Measurements from ENCODE around the gene RABGAP1. TPM values are rescaled to one million over a fixed set of nuclear protein-coding genes. Genes with fewer than 3 reads are reported as not detected.

Gene RABGAP1
- total RNA-seq, 1 donor from 2014 or later: 44.7 TPM

GRCh38 chr9:122922713-122923112 is 18.1 kb upstream of the RABGAP1 start:
- H3K9me3 Mint-ChIP-seq (ENCODE audit: unreplicated experiment): no peaks in the 10 kb centered on the region
- TF ChIP-seq EZH2 (IDR thresholded peaks at IDR 0.05; ENCODE audit: insufficient read depth, low read length) (no peak), CTCF (IDR thresholded peaks at IDR 0.05; ENCODE audit: insufficient read depth, low read depth, low read length) (no peak)
- Histone ChIP-seq H3K9me3 (ENCODE audit: insufficient read depth, low read depth, low read length) (no peaks in the 10 kb centered on the region), H2AFZ (ENCODE audit: low read depth, low read length) (no peak overlapping the region), H3K27me3 (ENCODE audit: insufficient read depth, low read length) (no peaks in the 10 kb centered on the region), H3K9ac (ENCODE audit: low read length) (no peak overlapping the region), H4K20me1 (ENCODE audit: insufficient read depth, low read length) (peaks cover 7% of the 10 kb centered on the region), H3K36me3 (ENCODE audit: insufficient read depth, low read length) (peaks cover 11% of the 10 kb centered on the region), H3K27ac (ENCODE audit: low read depth, low read length) (no peak overlapping the region), H3K4me1 (ENCODE audit: insufficient read depth, low read length) (no peaks in the 10 kb centered on the region), H3K79me2 (ENCODE audit: insufficient read depth, low read length) (peaks cover 64% of the 10 kb centered on the region), H3K4me3 (ENCODE audit: insufficient read depth, low read depth, low read length) (no peak overlapping the region), H3K4me2 (ENCODE audit: low read length) (no peak overlapping the region)
- H3K36me3 Mint-ChIP-seq (ENCODE audit: low read depth, unreplicated experiment): peaks cover 7% of the 10 kb centered on the region
- DNase-seq (ENCODE audit: low read depth) (no peak), FAIRE-seq (no peak)
- H3K4me3 Mint-ChIP-seq (ENCODE audit: unreplicated experiment): no peak overlapping the region
- H3K27me3 Mint-ChIP-seq (ENCODE audit: low read depth, unreplicated experiment): no peaks in the 10 kb centered on the region
- no peaks in the 10 kb centered on the region for H3K4me1 Mint-ChIP-seq (ENCODE audit: low read depth, unreplicated experiment)
- no peak overlapping the region for H3K27ac Mint-ChIP-seq (ENCODE audit: unreplicated experiment)

GRCh38 chr9:122923947-122924346 is 16.9 kb upstream of the RABGAP1 start:
- Mint-ChIP-seq H3K27me3 (ENCODE audit: low read depth, unreplicated experiment) (no peaks in the 10 kb centered on the region), H3K36me3 (ENCODE audit: low read depth, unreplicated experiment) (peaks cover 7% of the 10 kb centered on the region), H3K4me3 (ENCODE audit: unreplicated experiment) (no peak overlapping the region), H3K27ac (ENCODE audit: unreplicated experiment) (no peak overlapping the region), H3K9me3 (ENCODE audit: unreplicated experiment) (no peaks in the 10 kb centered on the region), H3K4me1 (ENCODE audit: low read depth, unreplicated experiment) (no peaks in the 10 kb centered on the region)
- Histone ChIP-seq H3K79me2 (ENCODE audit: insufficient read depth, low read length) (peaks cover 61% of the 10 kb centered on the region), H3K9ac (ENCODE audit: low read length) (no peak overlapping the region), H4K20me1 (ENCODE audit: insufficient read depth, low read length) (peaks cover 8% of the 10 kb centered on the region), H3K27me3 (ENCODE audit: insufficient read depth, low read length) (no peaks in the 10 kb centered on the region), H3K9me3 (ENCODE audit: insufficient read depth, low read depth, low read length) (no peaks in the 10 kb centered on the region), H3K4me2 (ENCODE audit: low read length) (no peak overlapping the region), H3K36me3 (ENCODE audit: insufficient read depth, low read length) (peaks cover 6% of the 10 kb centered on the region), H3K4me3 (ENCODE audit: insufficient read depth, low read depth, low read length) (no peak overlapping the region), H3K27ac (ENCODE audit: low read depth, low read length) (no peak overlapping the region), H3K4me1 (ENCODE audit: insufficient read depth, low read length) (no peaks in the 10 kb centered on the region), H2AFZ (ENCODE audit: low read depth, low read length) (no peak overlapping the region)
- FAIRE-seq (no peak), DNase-seq (ENCODE audit: low read depth) (no peak)
- TF ChIP-seq EZH2 (IDR thresholded peaks at IDR 0.05; ENCODE audit: insufficient read depth, low read length) (no peak), CTCF (IDR thresholded peaks at IDR 0.05; ENCODE audit: insufficient read depth, low read depth, low read length) (no peak)

GRCh38 chr9:122929796-122930354 is 10.9 kb upstream of the RABGAP1 start:
- H3K9me3 ChIP-seq (ENCODE audit: insufficient read depth, low read depth, low read length): no peaks in the 10 kb centered on the region
- peaks cover 6% of the 10 kb centered on the region for H3K4me1 ChIP-seq (ENCODE audit: insufficient read depth, low read length)
- no peak for TF ChIP-seq EZH2 (IDR thresholded peaks at IDR 0.05; ENCODE audit: insufficient read depth, low read length)
- no peak for TF ChIP-seq CTCF (IDR thresholded peaks at IDR 0.05; ENCODE audit: insufficient read depth, low read depth, low read length)
- H3K36me3 Mint-ChIP-seq (ENCODE audit: low read depth, unreplicated experiment): no peaks in the 10 kb centered on the region
- peaks cover 6% of the 10 kb centered on the region for H4K20me1 ChIP-seq (ENCODE audit: insufficient read depth, low read length)
- H2AFZ ChIP-seq (ENCODE audit: low read depth, low read length): no peak overlapping the region
- peaks cover under 1% of the 10 kb centered on the region for H3K4me1 Mint-ChIP-seq (ENCODE audit: low read depth, unreplicated experiment)
- no peak overlapping the region for H3K27ac Mint-ChIP-seq (ENCODE audit: unreplicated experiment)
- no peak overlapping the region for H3K9ac ChIP-seq (ENCODE audit: low read length)
- H3K27me3 ChIP-seq (ENCODE audit: insufficient read depth, low read length): no peaks in the 10 kb centered on the region
- H3K4me3 Mint-ChIP-seq (ENCODE audit: unreplicated experiment): no peak overlapping the region
- no peaks in the 10 kb centered on the region for H3K27me3 Mint-ChIP-seq (ENCODE audit: low read depth, unreplicated experiment)
- peak overlapping the region; percentile 90 for H3K4me2 ChIP-seq (ENCODE audit: low read length)
- no peaks in the 10 kb centered on the region for H3K36me3 ChIP-seq (ENCODE audit: insufficient read depth, low read length)
- FAIRE-seq (no peak), DNase-seq (ENCODE audit: low read depth) (no peak)
- H3K9me3 Mint-ChIP-seq (ENCODE audit: unreplicated experiment): no peaks in the 10 kb centered on the region
- H3K27ac ChIP-seq (ENCODE audit: low read depth, low read length): no peak overlapping the region
- H3K4me3 ChIP-seq (ENCODE audit: insufficient read depth, low read depth, low read length): peak overlapping the region; percentile 97
- H3K79me2 ChIP-seq (ENCODE audit: insufficient read depth, low read length): peaks cover 78% of the 10 kb centered on the region

Data from astrocyte (in vitro differentiated cells and primary cell).